HK-2 (cell line): Measurements from ENCODE around the gene BEND4.

Experiments used
- DNase-seq: peaks from one replicate; pipeline ENCODE4 v3.0.0-alpha.2; 2018; ENCODE audit not compliant: unreplicated experiment

The BEND4 gene

GRCh38 chr4:42104521-42104920 is 47.9 kb downstream of the BEND4 start:
- no peak for DNase-seq

DNA sequence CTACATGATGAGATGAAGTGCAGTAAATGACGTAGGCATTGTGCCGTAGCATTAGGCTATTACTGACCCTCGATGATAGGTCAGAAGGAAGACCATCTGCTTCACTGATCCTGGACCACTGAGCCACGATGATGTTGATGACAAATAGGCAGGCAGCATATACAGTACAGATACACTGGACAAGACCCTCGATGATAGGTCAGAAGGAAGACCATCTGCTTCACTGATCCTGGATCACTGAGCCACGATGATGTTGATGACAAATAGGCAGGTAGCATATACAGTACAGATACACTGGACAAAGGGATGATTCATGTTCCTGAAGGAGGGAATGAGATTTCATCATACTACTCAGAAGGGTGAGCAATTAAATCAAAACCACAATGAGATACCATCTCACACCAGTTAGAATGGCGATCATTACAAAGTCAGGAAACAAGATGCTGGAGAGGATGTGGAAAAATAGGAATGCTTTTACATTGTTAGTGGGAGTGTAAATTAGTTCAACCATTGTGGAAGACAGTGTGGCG is 50.9 kb downstream of the BEND4 start:
- no peak for DNase-seq

- no peak for DNase-seq
Observed at GRCh38 chr4:42088386-42088785, 64.1 kb downstream of the BEND4 start.

DNA sequence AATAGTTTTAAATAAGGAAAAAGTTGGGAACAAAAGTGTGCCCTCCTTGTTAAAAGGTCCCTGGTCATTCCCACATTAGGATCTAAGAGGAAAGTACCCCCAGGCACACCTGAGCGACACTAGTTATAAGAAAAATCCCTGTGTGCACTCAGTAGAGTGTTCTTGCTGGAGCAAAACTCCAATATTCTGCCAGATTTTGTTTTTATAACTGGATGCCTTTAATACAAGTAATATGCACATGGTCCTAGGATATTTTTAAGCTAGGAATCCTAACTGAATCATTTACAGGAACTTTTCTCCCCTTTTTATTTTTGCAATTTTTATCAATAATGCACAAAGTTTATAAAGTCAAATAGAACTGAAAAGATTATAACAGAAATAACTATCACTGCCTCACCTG is 68.6 kb downstream of the BEND4 start:
- no peak for DNase-seq

DNA sequence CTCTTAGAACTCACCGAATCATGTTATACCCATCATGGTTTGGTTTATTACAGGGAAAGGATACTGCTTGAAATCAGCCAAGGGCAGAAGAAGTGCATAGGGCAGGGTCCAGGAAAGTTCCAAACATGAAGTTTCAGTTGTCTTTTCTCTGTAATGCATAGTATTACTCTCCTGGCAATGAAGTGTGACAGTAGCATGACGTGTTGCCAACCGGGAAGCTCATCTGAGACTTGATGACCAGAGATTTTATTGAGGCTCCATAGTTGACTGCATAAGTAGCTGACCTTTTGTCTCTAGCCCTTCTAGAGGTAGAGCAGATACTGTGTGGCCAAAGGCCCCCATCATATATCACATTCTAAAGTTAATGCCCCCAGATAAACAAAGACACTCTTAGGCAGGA is 72.1 kb downstream of the BEND4 start:
- no peak for DNase-seq

DNA sequence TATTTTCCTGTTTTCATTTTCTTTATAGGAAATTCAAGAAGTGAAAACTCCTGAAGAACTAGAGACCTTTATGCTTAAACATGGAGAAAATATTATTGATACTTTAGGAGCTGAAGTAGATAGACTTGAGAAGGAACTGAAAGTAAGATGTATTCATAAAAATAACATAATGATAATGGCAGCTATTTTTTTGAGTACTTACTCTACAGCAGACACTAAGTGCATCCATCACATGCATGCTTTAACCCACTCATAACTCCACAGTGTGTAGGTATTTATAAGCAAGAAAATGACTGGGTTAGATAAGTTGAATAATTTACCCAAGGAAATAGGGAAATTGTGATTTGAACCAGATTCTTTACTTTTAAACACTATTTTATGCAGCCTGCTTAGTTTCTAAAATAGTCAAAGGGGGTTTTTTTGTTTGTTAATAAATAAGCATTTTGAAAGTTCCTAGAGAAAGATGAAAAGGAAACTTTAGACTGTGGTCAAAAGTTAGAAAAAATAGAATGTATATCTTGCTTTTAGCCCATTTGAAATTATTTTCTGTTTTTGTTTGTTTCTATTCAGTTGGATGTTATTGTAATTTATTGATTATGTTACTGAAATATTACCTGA is 74.2 kb downstream of the BEND4 start:
- DNase-seq: no peak

DNA sequence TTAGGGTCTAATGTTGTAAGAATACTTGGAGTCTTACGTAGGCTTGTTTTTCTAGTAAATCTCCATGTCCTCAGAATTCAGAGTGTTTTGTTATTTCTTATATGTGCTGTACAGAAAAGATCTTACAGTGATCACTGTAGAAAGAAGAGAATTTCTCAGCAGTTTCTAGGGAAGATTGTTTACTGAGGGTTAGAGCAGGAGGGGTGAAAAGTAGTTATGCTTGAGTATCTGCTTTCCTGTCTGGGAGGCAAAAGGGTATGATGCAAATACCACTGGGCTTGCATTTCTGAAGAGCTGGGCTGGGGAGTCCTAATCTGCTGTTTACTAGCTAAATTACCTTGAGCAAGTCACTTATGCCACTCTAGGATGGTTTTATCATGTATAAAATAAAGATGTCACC is 78.2 kb downstream of the BEND4 start:
- DNase-seq: no peak

GRCh38 chr4:42070463-42070862 is 82.0 kb downstream of the BEND4 start:
- DNase-seq: no peak

- DNase-seq: no peak
Observed at GRCh38 chr4:42067264-42067663, 85.2 kb downstream of the BEND4 start.

DNA sequence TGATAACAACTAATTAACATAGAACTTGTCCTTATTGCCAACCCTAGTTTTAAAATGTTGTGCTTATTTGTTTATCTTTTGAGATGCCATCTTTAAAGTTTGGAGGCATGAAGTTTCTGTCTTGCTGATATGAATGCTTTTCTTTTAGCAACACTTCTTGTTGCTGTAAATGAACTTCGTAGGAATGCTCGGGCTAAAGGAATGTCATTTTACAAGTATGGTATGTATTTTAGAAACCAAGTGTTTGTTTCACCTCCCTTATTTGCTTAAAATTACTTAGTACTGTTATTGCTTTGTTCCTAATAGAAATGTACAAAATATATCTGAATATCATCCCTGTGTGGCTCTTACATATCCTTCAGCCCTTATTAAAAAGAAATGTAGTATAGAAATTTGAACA is 86.1 kb downstream of the BEND4 start:
- no peak for DNase-seq
